HG03280 (cell line): ENCODE measurements around the gene THRB.

Experiments used
- ATAC-seq: cut with Tn5 transposase; IDR thresholded peaks from one replicate; pipeline ENCODE4 v1.9.1; 2021; ENCODE audit warnings: mild to moderate bottlenecking, moderate library complexity; ENCODE audit not compliant: unreplicated experiment

The THRB gene

DNA sequence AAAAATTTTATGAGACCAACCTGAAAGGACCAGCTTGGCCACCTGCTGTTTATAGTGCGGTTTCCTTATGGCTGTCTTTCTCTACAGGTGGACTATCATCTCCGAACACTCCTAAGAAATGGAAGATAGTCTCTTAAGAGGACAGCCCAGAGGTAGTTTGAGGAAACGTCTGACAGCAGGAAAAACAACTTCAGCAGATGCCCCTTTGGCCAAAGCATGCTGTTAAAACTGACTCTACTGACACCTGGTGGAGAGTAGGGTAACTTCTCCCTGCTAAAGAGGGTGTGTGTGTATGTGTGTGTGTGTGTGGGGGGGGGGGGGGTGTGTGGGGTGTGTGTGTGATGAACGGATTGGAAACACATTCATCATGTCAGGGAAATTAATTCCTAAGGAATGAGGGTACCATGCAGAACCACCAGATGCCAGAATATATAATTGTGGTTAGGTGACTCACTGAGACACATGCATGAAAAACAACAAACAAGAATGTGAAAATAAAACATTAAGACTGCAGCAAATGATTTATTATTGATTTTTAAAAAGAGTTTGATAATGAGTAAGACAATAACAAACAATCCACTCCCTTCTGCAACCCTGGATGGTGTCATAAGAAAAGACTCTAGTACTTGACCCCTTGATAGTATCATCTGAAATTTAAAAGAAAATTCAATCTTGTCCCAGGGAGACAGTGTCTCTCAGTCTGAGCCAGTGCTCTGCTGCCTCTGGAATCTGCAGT lies 256.5 kb downstream of the THRB start:
- ATAC-seq, result peak; percentile 84

DNA sequence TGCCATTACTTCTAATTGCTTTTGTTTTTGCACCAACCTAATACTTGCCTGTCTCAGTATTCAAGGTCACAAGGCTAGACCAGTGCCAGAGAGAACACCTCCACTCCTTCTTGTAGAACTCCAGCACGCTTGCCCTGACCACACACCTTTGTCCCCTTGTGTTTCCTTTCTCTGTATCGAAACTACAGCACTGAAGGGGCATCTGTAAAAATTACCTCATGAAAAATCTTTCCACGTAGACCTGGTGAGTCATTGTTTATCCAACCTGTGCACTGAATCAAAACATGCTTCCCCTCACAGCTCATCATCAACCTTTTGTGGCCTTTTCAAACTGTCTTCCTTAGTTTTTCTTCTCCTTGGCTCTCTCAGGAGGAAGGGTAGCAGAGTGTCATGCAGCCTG lies 259.5 kb downstream of the THRB start:
- no peak for ATAC-seq

DNA sequence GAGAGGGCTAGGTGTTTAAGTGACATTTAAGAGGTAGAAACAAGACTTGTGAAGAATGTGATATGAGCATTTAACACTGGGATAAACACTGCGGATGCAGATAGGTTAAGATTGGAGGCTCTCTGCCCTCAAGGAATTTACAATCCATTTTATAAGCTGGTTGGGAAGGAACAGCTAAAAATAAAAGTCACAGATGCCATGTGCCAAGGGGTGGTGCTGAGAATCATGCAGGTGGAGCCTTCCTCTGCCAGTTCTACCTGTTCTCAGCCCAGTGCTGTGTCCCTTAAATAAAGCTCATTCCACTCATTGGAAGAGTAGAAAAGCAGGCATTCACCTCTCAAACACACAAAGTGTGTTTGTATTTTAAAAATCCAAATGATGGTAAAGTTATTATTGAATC lies 261.9 kb downstream of the THRB start:
- no peak for ATAC-seq

DNA sequence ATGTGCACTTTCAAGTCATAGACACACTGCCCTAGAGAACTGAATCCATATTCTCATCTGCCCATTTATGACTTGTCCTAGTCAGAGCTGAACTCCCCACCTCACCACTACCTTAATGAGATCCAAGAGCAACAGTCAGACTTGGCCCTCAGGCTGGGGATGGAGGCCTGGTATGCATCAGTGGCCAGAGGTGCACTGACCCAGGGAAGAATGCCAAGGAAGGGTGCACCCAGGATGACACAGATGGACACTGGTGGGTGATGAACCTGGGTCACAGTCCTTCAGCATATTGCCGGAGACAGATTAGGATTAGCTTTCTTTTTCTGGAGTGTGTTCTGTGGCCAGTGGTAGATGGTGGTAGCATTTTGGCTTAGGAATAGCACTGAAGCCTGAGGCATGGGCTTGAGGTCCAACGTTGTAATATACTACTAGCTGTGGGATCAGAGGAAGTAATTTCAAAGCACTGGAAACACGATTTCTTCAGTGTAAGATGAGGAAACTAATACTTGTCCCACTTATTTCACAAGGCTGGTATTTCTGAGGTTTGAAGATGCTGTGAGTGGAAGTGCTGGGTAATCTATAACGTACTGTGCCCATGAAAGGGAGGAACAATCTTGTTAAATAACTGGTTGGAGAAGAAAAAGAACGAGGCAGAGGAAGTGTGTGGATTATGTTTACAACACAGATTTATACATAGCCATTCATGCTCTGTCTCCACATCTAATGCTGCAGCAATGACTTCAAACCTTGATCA lies 265.0 kb downstream of the THRB start:
- ATAC-seq, result no peak

DNA sequence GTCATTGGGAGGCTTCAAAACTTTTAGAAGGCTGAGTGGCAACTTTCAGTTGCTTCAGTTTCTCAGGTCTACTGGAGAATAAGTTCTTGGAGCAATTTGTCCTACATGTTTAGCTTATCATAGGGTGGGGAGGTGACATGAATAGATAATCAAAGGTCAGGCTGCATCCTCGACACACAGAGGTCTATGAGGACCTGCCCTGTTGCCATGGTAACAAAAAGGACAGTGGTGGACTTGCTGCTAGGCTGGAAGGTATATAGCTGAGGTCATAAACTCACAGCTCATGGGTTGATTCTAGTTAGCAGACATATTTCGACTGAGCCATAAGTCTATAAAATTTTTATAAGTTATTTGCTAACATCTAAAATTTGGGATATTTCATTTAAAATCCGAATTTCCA lies 267.0 kb downstream of the THRB start:
- ATAC-seq, result no peak

DNA sequence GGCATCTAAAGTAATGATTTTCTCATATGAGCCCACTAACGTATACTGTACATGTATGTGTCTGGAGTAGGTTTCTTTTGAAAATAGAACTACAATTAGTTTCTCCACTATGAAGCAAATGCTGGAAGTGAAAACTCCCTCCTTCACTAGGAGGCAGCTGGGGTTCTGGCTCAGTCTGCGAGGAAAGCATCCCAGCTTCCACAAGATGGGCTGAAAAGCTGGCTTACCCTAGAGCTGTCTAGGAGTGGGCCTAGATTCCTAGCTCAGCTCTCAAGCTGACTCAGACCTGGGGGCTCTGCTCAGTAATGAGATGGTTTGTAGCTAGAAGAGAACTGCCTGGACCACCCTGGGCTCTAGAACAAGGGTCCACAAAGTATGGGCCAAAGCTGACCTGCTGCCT lies 268.3 kb downstream of the THRB start:
- ATAC-seq, result no peak

DNA sequence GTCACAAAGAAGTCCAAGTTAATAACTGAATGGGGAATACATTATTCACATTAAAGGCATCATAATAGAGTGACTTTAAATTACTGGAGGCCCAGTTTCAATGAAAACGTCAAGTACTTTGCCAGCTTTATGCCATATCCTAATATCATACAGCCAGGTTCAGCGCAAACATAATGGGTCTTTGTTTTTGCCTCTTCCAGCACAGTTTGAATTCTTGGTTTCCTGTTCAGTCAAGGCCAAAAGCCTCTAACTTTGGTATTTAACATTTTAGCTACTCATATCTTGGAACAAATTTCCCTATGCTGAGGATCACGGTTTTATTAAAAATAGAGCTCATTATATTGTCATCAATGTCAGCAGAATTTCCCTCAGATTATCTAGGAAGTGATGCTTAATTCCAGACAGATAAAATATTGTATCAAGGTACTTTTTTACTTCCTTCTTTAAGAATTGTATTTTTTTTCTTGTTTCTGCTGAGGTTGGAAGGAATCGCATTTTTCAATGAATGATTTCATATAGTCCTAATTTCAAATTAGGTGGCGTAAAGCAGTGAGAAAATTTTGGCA lies 269.2 kb downstream of the THRB start:
- ATAC-seq, result no peak

DNA sequence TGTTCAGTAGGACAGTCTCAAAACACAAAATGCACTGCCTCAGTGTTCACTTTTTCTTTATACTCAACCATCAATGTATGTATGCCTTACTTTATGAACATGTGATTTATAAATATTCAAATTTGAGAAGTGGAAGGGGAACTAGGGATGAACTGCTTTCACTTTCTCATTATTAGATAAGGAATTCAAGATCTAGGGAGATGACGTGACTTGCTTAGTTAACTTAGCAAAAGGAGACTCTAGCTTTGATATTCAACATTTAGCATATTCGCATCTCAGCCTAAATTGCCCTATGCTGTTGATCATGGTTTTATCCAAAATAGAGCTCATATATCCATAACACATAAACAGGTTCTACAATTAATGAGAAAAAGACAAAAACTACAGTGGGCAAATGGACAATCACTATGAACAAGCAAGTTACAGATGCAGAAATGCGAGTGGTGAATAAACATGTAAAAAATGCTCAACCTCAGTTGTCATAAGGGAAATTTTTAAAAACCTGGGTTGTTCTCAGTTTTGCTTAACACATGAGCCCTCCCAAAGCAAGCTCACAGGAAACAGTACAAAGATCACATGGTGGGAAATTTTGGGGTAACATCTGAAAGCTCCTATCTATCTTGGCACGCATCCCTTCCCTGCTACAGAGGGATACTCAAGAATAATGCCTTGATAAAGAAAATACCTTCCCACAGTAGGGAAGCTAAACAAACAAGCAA lies 269.8 kb downstream of the THRB start:
- ATAC-seq, result no peak

DNA sequence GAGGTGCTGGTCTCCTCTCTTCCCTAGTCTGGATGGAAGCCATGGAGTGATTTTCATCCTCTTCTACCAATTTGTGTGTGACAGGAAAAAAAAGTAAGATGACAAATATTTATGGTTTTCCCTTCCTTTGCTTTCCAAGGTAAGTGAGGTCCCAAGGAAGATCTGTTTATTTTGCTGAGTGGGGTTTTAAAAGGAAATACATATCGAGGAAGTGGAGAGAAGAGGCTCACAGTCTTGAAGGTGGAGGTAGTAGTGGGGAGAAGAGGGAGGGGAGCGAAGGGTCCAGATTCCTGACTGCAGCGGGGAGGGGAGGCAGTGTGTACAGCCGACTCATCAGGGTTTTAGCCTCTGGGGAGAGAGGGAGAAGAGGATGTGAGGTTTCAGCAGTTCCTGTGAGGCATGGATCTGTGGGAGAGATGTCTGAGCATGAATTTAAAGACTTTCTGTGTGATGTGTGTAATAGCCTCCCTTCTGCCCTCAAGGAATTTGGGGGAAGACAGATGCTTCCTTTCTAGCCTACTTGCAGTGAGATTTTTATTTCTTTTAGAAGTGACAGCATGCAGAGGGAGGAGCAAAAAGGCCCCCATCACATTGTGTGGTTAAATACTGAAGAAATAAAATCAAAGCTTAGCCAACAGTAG lies 272.4 kb downstream of the THRB start:
- no peak for ATAC-seq

DNA sequence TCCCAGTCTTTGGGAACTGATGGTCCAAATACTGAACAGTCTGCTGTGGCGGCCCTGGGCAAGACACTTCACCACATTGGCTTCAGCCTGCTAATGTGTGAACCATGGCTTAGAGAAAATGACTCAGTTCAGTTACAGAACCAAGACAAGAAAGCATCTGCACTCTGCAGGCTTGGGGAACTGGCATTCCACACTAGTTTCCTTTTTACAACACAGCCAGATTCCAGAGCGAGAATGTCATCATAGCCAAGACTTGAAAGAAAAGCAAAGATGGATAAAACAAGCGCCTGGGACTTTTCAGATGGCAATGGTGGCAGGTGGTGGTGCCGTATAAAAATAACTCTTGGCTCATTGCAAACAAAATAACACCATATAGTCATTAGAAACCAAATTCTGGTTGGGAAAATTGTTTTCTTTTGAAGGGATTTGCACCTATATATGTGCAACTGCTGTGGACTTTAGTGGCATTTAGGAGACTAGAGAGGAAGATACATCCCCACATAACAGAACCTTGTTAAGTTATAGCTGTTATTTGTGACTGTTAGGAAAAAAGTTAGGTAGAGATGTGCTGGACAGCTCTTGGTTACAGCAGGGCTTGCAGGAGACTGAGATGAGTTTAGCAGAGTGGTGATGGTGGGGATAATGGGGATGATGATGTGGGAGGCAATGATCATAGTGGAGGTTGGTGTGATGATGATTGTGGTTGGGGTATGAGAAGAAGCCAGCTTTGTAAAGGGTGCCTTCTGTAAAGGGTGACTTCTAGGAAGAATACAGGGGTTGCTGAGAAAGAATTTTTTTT lies 273.6 kb downstream of the THRB start:
- no peak for ATAC-seq

DNA sequence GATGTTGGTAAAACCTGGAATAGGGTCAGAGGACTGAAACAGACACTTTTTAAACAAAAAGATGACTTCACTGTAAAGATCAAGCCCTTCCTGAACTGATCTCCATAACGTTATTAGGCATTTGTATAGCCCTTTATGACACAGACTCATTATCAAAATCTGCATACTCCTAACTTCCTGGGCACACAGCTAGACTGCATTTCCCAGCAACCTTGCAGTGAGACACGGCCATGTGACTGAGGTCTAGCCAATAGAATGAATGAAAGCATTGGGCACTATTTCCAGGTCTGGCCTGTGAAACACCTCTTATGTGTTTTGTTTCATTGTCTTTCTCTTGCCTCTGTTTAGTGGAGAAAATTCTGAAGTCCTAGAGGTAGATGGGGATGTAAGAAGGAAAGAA lies 279.1 kb downstream of the THRB start:
- ATAC-seq, result no peak

DNA sequence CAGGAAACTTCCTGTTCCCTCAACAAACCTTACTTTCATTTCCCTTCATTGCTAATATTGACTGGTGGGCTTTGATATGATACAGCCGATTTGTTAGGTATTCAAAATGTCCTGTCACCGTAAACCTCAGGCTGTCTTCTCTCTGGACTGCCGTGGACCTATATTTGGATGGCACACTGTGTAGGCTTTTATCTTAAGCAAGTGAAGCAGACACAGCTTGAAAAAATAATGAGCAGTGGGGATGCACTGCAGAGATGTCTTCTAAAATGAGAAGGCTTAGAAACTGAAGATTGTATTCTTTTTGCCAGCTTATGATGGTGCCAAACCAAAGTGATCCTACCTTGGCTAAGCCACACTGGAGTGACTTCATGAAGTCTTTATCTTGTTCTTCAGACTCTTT lies 283.3 kb downstream of the THRB start:
- no peak for ATAC-seq

DNA sequence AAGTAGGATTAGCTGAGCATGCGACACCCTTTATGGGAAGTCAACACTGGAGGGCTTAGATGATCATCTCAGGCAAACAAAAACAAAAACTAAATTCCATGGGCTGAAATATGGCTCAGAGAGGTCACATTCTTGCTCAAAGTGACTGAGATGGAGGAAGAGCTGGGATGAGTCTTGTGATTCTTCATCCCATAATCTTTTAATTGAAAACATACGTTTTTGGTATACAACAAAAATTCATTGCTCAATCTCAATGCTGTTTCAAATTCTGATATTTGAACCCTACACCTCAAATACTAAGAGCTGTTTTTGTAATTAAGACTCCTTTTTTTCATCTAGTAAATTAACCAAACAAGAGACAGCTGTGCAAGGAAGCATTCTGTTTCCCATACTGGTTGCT lies 292.6 kb downstream of the THRB start:
- ATAC-seq, result no peak

DNA sequence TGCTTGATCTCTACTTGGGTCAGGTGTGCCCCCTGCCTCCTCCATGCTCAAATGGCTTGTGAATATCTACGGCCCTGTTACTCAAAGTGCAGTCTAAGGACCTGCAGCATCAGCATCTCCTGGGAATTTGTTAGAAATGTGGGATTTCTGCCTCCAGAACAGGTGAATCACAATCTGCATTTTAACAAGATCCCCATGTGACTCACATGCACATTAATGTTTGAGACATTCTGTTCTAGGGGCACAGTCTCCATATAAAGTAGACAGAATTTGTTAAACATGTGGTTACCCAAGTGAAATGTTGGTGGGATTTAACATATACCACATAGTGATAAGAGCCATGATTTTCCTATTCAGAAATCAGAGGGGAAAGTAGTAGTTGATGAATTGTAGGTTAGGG lies 293.3 kb downstream of the THRB start:
- ATAC-seq, result no peak

DNA sequence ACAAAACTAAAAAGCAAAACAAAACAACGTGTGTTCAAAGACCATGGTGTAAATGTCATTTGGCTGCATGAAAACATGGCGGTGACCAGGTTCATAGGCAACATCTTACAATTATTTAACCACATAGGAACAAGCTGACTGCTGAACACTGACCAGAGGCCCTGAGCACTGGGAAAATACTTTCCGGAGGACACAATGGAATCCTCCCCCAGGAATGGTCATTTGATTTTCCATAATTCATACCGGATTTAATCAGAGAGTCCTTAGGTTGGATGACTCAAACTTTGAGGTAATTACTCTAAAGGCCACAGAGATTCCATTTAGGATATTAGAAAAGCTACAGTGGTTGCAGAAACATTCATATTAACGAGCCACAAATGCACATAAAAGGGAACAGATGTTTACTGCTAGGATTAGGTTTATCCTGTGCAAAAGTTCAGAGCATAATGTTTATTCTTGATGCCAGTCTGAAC lies 294.8 kb downstream of the THRB start:
- no peak for ATAC-seq

DNA sequence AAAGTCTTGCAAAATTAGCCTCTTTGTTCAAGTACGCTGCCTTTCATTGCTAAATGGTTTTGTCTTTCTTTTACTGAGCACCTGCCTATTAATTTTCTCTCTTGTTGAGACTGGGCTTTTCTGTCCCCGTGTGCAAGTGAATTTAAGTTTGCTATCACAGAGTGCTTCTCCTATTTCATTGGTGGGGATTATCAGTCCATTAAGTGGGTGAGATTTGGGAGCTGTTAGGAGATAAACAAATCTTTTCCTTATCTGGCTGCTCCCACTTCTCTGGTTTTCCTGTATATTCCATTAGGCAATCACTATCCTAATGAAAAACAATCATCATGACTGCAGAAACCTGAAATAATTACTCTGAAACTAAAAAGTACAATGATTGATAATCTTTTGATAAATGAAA lies 295.4 kb downstream of the THRB start:
- no peak for ATAC-seq

DNA sequence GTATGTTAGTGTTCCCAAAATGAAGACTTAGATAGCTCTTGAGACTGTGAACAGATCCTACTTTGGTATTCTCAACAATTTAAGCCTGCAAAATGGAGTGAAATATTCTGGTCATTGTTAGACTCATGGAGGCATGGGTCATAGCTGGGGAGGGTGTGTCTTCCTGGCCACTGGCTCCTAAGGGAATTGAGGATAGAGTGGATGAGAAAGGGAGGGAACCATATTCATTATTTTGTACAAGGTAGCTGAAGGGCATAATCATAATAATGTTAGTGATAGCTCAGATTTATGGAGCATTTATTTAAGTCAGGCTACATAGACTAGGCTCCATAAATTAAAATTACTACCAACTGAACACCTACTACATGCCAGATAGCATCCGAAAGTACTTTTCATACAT lies 295.9 kb downstream of the THRB start:
- ATAC-seq, result no peak

DNA sequence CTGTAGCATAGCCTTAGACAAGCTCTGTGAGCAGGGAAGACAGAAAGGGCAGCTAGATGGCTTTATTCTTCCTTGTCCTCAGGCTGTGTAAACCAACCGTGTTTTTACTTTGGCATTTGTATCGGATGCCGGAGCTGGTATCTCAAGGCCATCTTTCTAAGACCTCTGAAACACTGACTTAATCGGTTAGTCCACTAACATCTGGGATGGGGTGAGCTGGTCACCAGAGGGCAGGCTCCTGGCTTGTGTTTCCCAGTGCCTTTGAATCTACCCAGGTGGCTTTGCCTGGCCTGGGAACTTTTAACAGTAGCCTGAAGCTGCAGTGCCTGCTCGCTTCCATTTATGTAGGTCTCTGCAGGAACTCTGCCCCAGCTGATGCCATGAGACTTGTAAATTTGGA lies 296.8 kb downstream of the THRB start:
- no peak for ATAC-seq

DNA sequence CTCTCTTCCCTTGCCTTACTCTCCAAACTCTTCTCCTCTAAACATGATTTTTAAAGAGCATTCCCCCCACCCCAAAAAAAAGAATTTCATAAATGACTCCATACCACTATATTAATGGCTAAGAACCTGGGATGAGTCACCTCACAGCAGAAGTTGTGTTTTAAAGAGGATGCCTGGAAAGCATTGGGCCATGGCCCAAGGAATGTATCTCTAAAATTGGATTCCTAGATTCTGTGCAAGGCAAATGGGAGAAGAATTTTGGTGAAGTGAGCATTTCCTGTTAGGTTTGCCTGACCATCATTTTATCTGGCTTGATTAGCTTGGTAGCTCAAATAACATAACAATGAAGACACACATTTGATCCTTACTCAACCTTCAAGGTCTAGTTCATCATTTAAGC lies 298.1 kb downstream of the THRB start:
- no peak for ATAC-seq

DNA sequence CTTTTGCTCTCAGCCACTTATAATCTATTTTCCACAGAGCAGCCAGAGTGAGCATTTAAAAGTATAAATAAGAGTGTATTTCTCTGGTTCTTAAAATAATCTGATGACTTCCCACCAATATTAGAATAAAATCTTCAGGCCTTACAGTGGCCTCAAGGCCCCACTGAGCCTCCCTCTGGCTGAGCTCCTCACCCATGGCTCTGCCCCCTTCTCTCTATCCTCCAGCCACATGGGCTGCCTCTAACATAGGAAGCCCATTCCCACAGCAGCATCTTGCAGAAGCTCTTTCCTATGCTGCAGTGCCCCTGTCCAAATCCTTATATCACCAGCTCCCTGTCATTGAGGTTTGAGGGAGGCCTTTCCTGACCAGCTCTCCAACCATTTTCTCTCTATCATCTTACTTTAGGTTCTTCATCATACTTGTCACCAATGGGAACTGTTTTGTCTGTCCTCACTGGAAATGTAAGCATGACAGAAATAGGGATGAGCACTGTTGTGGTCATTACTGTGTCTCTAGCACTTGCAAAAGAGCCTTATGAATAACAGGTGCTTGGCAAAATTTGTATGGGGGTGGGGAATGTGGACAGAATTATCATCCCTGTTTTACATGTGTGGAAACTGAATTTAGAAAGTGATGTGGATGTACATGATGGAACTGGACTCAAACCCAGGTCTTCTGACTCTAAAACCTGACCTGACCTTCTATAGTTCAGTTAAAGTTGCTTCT lies 299.0 kb downstream of the THRB start:
- no peak for ATAC-seq
